GM18507 (cell line): Measurements from ENCODE around the gene HOXC11.

Source experiments
- DNase-seq: peaks from one replicate; pipeline ENCODE4 v3.0.0; 2011; ENCODE audit warnings: low read depth; ENCODE audit not compliant: insufficient read length; ENCODE audit errors: extremely low spot score
- FAIRE-seq: peaks from 2 replicates; lab custom pipeline; 2011; peaks lifted over from hg19 to GRCh38; lab: Jason Lieb, UNC

The HOXC11 gene

DNA sequence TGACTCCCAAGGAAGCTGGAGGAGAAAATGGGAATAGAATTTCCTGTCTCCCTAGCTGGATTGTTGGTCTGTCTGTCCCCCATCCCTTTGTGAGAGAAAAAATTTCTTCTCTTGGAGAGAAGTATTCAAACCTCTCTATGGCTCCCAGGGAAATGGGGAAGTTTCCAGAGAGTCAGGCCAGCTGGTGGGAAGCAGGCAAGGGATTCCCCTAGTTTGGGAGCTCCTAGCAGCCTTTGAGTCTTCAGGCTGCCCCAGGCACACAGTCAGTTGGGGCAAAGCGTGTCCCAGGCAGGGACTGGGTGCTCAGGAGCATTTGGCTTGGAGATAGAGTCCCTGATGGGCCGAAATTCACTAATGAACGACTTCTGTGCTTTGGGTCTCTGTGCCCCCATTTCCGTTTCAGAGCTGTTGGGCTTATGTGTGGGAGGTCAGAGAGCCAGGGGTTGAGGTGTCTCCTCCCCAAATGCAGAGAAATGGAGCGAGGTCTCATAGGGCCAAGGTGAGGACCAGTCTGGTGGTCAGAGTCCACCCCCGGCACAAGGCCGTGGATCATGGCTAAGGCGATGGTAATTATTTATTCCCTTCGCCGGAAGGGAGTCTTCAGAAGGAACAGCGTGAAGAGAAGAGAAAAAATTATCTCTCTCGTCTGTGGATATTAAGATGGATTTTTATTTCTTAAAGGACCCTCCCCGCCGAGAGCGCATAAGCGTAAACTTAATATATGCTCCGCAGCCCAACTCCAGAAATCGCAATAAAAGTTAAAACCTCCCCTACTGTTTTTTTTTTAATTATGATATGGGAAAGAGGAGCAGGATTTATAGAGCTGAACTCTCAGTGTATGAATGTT, 20.5 kb downstream of the HOXC11 start:
- DNase-seq (no peak), FAIRE-seq (no peak)

DNA sequence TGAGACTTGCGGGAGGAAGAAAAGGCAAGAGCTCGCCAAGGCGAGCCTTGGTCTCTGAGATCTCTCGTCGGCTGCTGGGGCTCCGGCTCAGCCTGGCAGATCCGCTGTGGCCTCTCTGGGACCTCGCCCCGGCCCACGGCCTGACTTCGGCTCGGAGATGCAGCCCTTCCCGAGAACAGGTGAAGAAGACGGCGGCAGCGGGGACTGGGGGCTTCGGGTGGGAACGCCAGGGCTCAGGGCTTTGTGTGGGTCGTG, 21.0 kb downstream of the HOXC11 start:
- DNase-seq (no peak), FAIRE-seq (no peak)

DNA sequence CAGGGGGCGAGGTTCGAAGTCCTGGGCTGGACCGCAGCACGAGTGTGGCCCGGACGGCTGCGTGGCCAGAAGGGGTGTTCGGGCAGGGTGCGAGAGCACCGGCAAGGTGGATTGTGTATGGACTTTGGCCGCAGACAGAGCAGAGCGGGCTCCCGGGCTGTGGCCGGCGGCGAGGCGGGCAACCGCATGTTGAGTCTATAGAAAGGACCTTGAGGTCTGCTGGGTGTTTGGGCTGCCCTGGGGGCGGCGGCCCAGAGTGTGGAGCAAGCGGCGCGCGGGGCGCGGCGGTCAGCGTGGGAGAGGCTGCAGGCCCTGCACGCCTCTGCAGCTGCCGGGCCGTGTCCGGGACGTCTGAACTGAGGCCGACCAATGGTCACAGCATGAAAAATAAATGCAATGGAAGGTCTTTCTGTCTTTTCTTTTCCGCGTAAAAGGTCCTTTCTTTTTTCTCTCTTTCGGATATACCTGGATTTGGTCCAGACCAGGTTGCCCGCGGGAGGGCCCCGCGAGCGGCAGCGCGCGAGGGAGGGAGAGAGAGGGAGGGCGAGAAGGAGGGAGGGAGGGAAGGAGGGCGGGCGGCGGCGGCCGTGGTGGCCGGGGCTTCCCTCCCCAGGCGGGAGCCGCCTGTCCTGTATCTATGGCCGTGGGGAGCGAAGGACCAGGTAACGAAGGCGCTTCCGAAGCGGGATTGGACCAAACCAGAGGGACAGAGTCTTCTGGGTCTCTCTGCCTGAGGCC, 21.5 kb downstream of the HOXC11 start:
- no peak for FAIRE-seq
- no peak for DNase-seq

DNA sequence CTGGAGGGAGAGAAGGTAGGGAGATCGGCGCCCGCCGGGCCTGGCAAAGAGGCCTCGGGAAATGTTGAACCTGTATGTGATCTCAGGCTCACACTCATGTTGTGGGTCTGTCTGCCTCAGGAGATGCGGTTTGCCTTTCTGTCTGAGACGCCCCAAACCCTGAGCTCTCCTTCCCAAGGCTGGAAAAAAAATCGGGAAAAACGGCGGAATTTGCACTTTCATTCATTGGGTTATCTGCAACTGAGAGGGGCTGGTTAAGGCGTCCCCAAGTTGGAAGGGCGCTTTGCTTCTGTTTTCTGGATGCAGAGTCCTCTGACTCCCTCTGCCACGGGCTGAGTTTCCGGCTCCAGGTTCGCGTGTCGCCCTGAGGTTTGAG, 22.1 kb downstream of the HOXC11 start:
- no peak for DNase-seq
- FAIRE-seq, result no peak

DNA sequence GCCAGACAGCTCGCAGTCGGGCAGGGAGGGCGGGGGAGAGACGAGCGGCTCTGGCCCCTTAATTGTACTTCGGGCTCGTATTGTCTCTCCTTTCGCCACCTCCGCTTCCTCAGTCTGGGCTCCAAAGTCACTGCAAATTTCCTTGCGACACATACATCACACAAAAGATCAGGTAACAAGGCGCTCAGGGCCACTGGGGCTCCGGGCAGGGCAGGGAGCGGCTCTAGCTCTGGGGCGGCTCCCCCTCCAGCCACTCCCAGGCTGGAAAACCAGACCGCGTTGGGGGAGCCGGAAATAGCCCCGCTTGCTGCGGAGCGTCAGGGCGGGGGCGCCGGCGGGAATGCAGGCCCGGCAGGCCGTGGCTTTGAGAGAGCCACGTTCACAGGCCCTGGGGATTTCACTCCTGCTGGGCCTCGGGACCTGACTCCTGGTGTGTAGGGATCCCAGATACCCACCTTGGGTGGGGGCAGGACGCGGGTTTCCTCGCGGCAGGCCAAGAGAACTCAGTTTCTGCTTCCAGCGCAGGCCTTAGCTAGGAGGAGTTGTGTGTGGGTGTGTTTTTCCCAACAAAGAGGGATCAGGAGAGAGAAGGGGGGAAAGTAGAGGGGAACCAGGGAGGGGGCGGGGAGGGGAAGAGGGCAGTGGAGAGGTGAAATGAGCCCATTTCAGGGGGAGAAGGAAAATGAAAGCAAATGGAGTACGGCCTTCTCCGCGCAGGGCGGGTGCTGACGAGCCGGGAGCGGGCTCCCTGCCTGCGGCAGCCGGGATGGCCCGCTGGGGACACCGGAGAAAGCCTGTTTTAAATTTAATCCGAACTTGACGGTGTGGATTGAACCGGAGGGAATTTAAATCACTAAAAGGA, 22.7 kb downstream of the HOXC11 start:
- no peak for FAIRE-seq

DNA sequence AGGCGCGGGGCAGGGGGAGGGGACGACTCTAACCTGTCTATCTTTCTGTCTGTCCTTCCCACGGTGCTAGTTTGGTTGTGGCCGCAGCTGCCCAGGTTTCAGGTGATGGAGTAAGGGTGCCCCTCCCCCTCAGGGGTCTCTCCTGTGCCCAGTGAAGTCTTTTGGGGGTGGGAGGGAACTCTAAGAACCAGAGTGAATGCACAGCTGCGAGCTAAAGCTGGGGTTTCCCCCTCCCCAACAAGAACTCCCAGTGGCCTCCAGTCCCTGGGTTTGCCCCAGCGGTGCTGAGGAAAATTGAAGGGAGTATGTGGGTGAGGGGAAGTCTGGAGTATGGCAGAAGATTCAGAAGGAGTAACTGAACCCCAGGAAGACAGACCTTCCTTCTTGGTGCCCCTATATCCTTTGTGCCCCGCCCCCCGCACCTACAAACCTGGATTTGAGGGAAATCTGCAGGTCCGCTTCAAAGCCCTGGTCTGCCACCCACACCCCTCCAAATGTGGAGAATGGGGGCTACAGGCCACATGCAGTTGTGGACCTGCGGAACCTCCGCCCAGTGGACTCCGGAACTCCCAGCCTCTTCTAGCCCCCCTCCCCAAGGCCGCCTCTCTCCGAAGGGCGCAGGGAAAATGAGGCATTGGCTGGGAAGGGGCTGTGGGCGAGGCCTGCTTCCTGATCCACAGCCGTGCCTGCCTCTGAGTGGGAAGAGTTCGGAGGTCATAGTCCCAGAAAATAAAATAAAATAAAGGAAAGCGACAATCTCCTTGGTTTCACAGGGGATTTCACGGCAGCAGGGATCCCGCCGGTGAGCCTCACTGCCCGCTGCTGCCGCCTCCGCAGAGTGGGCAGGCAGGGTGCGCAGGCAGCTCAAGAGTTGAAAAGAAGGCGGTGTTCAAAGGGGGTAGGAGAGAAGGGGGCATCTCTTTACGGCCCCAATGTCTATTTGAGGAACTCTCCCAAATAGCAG, 23.6 kb downstream of the HOXC11 start:
- FAIRE-seq, result no peak

More for the DNA sequence above, 22.7 kb downstream of the HOXC11 start:
- no peak for DNase-seq

DNA sequence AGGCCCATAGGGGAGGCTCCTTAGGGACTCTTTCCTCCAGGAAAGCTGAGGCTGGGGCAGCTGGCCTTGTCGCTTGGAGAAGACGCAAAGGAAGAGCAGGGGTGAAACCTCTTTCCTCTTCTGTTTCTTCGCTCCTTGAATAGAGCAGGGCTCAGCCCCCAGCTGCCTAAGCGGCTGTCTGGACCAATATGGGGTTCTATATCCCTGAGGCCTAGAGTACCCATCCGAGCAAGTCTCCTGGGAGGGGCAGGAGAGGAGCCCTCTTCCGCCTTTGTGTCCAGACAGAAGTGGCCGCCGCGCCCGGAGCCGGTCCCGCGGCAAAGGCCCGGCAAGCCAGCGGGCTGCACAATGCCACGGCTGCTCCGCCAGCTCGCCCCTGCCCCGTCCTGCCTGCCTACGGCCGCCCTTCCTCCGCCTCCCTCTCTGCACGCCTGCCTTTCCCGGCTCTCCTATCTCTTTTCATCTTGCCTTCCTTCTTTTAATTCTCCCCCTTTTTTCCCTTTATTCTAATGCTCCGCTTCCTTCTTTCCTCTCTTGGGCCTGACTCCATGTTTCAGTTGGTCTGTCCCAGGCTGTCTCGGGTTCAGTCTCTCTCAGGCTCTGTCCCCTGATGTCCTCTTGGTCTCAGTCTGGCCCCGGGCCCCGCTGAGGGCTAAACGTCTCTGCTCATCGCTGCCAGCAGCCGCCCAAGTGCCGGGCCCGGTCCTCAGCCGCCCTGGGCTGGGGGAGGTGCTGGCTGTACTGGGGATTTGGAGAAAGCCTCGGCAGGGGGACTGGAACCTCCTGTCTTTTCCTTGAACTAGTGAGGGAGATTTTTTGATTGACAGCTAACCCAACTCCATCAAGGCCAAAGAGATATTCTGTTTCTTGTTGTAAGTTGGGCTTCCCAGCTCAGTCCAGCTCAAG, 24.5 kb downstream of the HOXC11 start:
- DNase-seq, result no peak
- no peak for FAIRE-seq

More for the DNA sequence above, 23.6 kb downstream of the HOXC11 start:
- no peak for DNase-seq

DNA sequence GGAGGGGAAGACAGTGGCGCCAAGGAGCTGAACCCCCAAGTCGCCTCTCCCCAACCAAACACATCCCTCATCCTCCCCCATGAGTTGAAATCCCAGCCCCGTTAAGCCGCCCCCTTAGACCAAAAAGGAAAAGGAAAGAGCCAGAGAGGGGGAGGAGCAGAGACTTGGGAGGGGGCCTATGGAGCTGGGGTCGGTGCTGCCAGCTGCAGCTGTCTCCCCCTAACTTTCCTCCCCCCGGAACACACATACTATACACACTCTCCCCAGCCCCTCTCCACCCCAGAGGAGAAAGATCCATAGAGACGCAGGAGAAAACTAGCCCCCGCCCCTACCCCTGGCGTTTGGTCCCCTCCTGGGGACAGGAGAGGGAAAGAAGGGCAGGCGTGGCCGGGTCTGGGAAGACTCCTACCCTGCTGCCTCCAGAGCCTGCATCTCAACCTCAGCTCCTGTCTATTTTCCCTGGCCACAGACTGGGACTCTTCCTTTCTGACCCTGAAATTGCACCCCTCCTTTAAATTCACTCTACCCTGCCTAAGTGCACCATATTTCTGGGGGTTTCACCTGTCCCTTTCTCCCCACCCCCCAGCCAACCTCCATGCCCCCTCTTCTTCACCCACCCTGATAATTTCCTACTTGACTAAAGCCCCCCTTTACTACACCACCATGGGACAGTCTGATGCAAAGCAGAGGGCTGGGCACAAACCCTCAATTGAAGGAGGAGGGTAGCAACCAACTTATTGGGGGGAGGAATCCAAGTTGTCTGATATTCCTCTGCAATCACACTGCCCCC, 25.4 kb downstream of the HOXC11 start:
- FAIRE-seq (no peak), DNase-seq (no peak)

DNA sequence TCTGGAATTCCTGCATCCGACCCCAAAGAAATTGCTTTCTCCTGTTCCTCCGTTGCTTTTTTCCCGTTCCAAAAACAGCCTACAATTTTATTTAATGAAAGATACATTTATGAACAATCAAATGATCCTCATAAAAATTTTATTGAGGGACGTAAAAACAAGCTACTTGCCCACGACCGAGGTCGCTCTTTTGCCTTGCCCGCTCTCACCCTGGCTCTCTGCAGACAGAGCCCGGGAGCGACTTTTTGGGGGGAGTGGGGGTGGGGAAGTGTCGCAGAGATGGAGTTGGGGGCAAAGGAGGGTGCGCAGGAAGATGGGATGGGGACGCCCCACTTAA, 25.9 kb downstream of the HOXC11 start:
- FAIRE-seq, result no peak
- no peak for DNase-seq

DNA sequence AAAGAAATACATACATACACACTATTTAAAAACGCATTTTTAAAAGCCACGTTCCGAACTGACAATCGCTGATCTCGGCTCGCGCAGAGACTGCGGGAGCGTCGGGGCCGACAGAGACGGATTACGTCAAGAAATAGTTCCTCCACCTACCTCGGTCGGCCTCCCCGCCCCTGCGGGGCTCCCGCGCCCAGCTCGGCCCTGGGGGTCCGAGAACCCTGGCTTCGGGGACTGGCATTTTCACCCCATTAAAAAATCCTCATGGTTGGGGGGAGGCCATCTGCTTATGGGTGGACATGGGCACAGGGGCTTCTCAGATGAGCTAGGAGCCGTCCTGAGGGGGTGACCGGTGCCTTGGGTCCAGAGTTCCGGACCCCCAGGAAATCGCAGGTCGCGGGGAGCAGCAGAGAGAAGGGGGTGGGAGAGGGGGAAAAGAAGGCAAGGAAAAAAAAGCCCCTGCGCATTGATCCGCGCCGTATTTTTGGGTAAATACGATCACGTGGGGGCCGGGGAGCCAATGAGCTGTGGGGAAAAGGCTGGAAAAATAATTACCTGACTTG, 26.7 kb downstream of the HOXC11 start:
- DNase-seq, result no peak
- no peak for FAIRE-seq

DNA sequence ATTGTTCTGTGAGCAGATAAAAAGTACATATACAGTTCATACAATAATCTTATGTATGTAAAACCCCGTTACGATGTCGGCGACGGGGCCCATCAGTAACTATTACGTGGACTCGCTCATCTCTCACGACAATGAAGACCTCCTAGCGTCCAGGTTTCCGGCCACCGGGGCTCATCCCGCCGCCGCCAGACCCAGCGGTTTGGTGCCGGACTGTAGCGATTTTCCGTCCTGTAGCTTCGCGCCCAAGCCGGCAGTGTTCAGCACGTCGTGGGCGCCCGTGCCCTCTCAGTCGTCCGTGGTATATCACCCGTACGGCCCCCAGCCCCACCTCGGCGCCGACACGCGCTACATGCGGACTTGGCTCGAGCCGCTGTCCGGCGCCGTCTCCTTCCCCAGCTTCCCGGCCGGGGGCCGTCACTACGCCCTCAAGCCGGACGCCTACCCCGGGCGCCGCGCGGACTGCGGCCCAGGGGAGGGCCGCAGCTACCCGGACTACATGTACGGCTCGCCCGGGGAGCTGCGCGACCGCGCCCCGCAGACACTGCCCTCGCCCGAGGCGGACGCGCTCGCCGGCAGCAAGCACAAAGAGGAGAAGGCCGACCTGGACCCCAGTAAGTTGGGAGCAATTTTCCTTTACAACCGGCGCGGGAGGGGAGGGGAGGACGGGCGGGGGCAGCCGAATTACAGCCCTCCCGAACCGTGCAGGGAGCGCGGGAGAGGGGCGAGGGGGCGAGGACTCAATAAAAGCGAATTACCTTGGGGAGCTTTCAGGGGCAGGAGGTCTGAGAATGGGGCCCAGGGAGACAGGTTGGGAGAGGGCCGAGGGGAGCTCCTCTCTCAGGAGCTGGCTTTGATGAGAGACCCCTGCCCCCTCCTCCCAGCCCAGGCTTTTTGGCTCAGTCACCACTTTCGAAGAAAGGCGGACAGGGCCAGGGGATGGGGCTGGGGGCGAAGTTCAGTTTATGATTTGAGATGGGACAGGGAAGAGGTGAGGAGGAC, 27.5 kb downstream of the HOXC11 start, which contains the start of gene HOXC9:
TSS of gene HOXC9 (plus strand) at position 46 of the 999 bp plus-strand sequence. CDS start at position 74, 28 bp downstream.
- DNase-seq (no peak), FAIRE-seq (no peak)

DNA sequence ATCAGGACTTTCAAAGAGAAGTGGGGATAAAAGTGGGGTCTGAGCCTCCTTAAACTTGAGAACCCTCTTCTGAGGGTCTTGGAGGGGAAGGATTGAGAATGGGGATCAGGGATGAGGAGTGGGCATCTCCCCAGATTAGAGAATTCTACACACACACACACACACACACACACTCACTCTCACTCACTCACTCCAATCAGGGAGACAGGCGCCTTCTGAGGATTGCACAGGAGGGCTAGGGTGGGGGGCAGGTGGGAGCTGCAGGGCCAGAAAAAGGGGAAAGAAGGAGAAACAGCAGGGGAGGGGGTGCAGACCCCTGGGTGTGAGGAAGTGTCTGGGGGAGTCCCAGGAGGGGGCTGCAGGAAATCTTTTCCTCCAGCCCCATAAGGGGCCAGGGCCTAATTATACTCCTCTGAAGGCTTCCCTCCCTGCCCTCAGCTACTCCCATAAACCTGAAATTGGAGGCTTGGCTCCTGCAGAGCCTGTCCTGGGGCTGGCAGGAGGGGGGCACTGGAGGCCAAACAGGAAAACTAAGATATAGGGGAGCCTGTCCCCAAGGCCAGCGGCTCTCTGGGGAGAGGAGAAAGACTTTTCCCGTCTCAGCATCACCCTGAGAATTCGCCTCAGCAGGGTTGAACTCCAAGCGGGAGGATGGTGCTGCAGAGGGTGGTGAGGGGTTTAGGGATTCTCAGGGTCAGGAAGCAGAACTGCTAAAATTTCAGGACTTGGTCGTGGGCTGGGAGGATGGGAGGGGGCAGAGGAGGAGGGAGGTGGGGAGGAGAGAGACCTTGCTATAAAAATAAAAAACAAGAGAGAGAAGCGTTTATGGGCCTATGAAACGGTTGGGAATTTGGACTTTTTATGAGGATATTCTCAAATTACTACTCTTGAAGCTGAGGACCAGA, 28.6 kb downstream of the HOXC11 start:
- DNase-seq, result no peak
- no peak for FAIRE-seq

DNA sequence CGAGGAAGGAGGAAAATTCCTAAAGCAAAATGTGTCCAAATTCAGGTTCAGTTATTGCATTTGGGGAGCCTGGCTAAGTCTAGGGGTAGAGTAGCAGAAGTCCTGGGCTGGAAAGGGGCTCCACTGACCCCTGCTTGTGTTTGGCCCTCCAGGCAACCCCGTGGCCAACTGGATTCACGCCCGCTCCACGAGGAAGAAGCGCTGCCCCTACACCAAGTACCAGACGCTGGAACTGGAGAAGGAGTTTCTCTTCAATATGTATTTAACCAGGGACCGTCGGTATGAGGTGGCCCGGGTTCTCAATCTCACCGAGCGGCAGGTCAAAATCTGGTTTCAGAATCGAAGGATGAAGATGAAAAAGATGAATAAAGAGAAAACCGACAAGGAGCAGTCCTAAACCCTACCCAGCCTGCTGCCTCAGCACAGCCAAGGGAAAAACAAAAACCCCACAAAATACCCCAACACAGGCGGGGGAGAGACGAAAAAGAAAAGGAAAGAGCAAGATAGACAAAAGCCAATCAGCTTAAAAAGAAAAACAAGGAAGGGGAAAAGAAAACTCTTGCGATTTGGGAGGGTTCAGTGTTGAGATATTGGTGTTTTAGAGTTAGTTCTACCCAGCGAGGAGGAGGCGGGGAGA, 29.5 kb downstream of the HOXC11 start:
- DNase-seq (no peak), FAIRE-seq (no peak)

DNA sequence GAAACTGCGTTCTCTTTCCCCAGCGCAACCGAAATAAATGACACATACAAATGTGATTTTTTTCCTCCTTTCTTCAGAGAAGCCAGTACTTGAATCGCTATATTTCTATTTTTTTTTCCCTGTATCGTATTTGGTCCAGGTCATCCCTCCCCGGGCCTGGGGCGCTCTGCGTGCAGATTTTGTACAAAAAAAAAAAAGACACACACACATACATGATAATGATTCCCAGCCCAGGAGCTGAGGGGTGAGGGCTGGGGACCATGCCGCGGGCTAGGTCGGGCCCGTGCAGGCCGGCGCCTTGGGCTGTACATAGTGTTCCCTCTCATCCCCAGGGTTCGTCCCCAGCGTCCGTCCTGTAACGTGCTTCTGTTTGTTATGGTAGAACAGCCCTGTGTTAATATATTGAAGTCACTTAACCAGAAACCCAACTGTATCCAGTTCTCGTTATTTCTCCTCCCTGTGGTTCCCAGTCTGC, 30.0 kb downstream of the HOXC11 start:
- DNase-seq (no peak), FAIRE-seq (no peak)

DNA sequence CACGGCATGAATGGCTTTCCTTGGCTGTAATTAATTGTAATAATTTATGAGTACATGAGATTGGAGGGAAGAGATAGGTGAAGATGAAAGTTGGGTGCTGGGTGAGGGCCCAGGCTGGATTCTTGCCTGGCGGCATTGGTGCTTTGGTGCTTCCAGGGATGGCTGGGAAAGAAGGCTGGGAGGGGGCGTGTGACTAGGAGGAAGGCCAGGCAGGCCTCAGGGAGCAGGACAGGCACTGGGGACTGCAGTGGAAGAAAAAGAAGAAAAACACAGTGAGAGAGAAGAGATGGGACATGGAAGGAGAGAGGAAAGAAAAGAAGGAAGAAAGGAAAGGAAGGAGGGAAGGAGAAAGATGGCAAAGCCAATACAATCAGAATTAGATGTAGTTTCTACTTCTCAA, 30.7 kb downstream of the HOXC11 start:
- no peak for DNase-seq
- no peak for FAIRE-seq
